RKO (cell line): ENCODE results near the gene AGPAT2.
A peak's percentile ranks its signal among the peaks of the same experiment; 100 is the strongest.

Experiments used
- DNase-seq: peaks from one replicate; pipeline ENCODE4 v3.0.0-alpha.2; 2016; ENCODE audit warnings: low spot score

Gene AGPAT2

DNA sequence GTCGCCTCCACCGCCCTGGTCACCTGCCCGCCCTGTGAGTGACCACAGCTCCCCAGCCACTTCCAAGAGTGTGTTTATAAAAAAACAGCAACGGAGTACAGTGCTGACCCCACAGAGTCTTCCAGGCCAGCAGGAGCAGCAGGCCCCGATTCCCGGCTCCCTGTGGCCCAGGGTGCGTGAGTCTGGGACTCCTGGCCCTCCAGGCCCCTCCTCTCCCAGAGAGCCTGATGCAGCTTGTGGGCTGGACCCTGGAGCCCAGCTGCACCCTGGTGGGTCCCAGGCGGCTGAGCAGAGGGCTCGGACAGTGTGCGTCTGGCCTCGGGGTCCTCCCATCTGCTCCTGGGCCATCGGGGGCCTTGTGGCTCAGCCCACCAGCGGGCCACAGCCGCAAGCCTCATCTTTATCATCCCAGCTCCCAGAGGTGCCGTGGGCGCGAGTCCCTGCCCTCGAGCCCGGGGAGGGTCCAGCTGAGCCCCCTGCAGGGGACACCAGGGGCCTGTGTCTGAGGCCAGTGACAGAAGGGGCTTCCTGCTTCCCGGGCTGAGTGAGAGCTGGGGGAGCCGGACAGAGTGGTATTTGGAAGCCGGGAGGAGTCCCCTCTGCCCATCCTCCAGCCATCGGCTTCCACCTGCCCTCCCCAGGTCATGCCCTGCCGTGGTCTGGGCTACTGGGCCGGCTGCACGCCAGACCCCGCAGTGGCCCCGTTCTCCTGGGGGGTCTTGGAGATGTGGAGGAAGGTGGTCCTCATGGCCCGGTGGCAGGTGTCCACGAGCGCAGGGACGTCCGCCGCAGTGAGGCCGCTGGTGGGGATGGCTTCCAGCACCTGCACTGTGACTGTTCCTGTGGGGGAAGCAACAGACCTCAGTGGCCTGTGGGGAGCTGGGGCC lies 13.9 kb downstream of the AGPAT2 start:
- DNase-seq = no peak

DNA sequence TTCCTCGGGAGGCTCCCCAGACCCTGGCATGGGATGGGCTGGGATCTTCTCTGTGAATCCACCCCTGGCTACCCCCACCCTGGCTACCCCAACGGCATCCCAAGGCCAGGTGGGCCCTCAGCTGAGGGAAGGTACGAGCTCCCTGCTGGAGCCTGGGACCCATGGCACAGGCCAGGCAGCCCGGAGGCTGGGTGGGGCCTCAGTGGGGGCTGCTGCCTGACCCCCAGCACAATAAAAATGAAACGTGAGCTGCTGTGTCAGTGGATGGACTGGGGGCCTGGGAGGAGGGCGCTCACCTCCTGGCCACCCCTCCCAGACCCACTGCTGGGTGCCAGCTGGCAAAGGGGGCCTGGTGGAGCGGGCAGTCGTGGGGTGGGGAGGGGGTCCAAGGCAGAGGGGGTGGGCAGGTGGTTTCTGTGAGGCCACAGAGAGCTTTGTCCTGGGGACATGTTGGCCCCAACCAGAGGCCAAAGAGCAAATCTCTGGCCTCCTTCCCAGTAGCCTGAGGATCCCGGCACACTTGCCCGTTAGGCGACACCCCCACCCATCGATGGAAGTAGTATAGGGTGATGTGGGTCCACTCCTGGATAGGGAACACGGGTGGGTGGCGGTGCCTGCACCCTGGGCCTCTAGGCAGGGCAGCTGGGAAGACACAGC lies 14.7 kb downstream of the AGPAT2 start:
- no peak for DNase-seq

DNA sequence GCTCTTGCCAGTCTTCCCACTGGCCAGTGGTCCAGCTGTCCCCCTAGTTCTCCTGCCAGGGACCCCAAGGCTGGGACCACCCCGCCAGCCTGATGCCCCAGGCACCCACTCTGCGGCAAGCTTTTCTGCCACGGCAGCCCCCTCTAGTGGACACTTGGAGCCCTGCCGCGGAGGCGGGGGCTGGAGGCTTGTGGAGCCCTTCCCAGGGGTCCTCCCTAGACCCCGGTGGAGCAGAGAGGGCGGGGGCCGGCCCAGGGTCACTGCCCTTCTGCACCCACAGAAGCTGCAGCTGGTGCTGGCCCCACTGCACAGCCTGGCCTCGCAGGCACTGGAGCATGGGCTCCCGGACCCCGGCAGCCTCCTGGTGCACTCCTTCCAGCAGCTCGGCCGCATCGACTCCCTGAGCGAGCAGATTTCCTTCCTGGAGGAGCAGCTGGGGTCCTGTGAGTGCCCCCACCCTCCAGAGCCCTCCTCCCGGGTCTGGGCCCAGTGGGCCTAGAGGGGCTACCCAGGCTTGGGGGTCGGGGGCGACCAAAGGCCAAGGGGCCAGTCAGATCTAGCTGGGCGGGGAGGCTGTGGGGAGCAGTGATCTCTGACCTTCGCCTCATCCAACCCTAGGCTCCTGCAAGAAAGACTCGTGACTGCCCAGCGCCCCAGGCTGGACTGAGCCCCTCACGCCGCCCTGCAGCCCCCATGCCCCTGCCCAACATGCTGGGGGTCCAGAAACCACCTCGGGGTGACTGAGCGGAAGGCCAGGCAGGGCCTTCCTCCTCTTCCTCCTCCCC lies 15.4 kb downstream of the AGPAT2 start:
- DNase-seq = no peak

DNA sequence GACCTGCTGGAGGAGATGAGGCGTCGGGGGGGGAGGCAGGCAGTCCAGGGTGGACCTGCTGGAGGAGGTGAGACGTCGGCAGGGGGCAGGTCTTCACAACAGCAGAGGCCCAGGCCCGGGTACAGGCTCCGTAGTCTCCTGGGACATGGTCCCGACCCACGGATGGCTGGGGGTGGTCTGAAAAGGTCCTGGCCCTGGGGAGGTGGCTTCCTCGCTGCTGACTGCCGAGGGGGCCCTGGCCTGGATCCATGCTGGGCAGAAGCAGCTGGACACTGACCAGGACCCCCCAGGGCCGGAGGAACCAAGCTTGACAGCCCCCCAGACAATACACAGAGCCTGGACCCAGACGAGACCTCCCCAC lies 16.0 kb downstream of the AGPAT2 start:
- DNase-seq = no peak

DNA sequence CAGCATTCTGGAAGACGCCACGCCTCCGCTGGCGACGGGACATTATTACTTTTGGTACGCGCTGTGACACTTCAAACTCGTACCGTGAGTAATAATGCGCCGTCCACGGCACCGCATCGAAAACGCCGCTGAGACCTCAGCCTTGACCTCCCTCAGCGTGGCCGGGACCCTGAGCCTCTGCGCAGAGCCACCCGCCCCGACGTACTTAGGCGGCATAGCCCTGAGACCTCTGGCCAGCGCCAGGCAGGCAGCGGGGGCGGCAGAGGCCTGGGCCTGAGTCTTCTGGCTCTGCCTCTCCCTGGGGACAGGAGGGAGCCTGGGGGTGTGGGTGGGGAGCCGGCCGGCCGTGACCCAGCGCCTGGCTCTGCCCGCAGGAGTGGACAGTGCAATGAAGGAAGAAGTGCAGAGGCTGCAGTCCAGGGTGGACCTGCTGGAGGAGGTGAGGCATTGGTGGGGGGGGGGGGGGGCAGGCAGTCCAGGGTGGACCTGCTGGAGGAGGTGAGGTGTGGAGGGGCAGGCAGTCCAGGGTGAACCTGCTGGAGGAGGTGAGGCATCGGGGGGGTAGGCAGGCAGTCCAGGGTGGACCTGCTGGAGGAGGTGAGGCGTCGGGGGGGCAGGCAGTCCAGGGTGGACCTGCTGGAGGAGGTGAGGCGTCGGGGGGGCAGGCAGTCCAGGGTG lies 16.5 kb downstream of the AGPAT2 start:
- no peak for DNase-seq

DNA sequence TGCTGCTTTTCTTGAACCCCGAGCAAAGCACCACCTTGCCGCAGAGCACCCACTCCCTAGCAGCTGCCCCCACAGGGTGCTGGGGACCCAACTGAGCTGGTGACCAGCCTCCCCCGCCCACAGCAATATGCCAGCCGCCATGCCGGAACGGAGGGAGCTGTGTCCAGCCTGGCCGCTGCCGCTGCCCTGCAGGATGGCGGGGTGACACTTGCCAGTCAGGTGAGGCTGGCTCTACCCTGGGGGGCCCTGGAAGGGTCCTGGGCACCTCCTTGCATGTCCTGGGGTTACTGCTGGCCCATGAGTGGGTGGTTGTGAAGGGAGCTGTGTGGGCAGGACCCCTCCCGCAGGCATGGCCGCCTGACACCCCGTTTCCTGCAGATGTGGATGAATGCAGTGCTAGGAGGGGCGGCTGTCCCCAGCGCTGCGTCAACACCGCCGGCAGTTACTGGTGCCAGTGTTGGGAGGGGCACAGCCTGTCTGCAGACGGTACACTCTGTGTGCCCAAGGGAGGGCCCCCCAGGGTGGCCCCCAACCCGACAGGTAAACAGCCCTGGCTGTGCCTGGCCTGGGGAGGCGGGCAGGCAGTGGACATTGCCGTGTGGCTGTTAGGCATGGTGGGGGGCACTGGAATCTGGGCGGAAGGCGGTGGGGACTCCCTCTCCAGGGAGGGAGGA lies 17.3 kb downstream of the AGPAT2 start:
- no peak for DNase-seq

DNA sequence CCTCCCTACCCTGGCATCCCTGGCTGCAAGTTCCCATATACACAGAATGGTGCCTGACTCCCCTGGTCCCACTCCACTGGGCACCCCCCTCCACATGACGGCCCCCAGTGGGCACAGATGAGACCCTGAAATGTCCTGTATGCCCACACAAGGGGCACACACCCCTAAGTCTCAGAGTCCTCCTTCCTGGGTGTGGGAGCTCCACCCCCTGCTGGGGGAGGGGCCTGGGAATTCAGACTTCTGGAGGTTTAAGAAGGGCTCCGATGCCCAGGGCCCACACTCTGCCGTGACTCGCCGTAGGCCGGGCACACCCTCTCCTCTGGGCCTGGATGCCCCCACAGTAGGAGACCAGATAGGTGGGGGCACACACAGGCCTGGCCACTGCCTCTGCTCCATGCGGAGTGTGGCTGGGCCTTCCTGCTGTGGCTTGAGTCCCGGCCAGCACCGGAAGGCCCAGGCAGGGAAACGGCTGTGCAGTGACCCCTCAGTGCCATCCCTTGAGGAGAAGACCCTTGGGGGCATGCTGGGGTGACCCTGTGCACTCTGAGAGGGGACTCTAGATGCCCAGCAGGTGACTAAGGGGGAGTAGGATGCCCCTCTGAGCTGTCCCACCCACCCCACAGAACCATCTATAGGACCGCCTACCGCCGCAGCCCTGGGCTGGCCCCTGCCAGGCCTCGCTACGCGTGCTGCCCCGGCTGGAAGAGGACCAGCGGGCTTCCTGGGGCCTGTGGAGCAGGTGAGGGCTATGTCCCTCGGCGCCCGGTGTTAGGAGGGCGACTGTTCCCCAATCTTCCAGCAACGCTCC lies 18.1 kb downstream of the AGPAT2 start:
- DNase-seq = peak; percentile 56

DNA sequence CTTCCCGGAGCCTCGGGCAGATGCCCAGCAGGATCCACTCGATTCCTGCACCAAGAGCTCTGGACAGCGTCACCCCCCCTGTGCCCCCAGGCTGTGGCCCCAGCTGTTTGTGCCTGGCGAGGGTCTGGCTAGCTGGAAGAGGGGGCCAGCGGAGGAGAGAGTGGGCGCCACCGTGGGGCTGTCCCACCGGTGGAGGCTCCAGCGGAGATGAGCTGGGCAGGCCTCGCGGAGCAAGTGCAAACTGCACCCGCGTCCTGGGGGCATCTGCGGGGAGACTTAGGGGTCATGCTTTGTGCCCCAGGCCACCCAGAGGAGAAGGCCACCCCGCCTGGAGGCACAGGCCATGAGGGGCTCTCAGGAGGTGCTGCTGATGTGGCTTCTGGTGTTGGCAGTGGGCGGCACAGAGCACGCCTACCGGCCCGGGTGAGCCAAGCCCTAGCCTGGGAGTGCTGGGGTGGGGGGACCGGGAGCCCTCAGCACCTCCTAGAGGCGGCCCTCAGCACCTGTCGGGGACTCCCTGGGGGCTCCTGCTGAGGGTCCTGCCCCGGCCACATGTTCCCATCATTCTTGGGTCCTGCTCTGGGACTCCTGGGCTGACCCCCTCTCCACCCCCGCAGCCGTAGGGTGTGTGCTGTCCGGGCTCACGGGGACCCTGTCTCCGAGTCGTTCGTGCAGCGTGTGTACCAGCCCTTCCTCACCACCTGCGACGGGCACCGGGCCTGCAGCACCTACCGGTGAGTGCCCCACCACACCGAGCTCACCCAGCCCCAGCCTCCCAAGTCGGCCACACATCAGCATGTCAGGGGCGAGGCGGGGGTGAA lies 19.1 kb downstream of the AGPAT2 start:
- DNase-seq = no peak

DNA sequence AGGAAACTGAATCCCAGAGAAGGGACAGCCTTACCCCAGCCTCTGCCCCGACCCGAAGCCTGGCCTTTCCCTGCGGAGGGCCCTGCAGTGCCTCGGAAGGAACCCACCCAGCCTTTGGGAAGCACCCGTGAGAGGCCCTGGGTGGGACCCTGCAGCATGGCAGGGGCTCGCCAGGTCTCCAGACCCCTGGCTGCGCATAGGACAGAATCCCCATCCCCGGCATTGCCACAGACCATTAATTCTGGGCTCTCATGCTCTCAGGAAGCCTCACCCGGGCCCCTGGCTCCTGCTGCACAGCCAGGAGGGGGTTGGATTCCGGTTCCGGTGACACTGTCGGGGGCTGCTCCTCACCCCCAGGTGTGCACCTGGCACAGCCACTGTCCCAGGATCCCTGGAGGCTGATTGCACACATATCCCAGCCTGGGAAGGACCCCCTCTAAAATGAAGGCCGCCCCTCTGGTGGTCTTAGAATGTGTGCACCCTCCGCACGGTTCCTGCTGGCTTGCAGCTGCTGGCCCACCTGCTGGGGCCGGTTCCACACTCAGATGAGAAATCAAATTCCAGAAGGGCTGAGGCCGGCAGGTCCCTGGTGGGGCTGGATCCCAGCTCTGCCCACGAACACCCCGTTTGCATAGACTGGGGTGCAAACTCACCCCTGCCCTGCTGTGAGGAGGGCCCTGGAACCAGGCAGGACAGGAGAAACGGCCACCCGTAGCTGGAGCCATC lies 19.9 kb downstream of the AGPAT2 start:
- no peak for DNase-seq

DNA sequence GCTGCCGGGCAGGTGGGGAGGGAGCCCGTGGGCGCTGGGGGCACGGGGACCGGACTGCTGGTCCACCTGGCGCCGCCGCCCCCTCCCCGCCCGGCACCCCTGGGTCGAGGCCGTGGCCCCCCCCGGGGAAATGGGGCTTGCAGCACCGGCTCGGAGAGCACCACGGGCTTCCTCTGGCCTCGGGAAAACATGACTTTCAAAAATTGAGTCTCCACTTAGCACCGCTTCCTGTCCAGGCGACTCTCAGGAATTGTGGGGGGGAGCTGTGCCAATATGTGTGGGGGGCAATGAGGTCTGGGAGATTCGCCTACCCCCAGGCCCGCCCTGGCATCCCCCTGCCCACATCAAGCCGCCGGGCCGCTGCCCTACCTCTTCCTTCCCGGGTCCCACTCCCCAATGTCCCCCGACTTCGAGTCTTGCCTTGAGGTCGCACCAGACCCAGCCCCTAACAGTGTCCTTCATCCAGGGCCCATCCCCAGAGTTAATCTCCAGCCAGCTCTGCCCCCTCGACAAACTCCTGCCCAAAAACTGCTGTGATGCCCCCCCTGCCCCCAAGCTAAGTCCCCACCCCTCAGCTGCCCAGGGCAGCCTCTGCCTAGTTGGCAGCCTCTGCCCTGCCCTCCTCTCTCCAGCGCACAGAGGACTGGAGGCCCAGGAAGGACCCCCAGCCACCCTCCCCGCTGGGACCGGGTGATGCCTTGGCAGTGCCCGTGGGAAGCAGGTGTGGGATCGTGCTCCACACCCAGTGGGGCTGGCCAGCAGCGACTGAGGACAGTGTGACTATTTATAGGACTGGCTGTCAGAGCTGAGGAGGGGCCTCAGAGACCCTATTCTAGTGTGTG lies 20.7 kb downstream of the AGPAT2 start:
- DNase-seq = peak; percentile 70

DNA sequence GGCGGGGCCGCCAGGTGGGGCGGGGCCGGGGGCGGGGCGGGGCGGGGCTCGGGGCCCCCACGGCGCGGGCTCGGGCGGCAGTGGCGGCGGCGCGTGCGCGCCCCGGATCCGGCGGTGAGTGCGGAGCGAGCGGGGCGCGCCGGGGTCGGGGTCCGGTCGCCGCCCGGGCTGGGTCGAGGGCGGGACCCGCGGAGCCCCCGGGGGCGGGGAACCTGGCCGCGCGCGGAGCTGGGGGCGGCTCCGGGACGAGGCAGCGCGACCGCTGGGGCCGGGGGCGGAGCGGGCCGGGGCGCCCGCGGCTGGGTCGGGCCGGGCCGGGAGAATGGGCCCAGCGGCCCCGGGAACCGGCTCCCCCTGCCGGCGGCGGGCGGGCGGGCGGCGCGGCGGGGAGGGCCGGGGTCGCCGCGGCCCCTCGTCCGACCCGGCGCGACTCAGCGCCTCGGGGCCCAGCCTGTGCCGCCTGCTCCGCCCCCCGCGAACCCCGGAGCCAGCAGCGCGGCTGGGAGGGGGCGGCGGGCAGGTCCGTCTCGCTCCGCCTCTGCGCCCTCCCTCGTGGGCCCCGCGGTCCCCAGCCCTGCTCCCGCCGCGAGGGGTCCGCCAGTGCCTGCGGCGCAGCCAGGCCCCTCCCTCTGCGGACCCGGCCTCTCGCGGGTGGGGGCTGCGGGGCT lies 21.4 kb downstream of the AGPAT2 start:
- DNase-seq = peak; percentile 47

DNA sequence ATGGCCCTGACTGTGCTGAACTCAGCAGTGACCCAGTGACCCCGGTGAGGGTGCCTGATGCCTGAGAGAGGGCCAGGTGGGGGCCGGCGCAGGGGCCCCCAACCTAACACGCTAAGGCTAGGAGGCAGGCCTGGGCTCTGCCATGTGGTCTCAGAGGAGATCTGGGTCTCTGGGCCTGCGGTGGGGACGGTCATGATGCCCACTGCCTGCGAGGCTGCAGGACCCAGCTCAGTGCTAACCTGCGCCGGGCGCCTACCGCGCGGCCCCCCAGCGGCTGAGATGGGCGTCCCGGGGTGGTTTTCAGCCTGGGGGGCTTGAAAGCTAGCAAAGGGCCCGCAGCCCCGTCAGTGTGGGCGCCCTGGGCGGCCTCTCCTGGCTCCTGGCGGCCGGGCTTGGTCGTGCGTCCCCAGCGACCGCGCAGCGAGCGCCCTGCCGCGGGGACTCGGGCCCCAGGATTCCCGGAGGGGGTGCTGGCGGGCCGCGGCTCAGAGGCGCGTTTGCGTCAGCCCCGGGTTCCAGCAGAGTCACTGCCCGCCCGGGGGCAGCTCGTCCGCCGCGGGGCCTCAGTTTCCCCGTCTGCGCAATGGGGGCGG lies 22.1 kb downstream of the AGPAT2 start:
- peak; percentile 69 for DNase-seq

DNA sequence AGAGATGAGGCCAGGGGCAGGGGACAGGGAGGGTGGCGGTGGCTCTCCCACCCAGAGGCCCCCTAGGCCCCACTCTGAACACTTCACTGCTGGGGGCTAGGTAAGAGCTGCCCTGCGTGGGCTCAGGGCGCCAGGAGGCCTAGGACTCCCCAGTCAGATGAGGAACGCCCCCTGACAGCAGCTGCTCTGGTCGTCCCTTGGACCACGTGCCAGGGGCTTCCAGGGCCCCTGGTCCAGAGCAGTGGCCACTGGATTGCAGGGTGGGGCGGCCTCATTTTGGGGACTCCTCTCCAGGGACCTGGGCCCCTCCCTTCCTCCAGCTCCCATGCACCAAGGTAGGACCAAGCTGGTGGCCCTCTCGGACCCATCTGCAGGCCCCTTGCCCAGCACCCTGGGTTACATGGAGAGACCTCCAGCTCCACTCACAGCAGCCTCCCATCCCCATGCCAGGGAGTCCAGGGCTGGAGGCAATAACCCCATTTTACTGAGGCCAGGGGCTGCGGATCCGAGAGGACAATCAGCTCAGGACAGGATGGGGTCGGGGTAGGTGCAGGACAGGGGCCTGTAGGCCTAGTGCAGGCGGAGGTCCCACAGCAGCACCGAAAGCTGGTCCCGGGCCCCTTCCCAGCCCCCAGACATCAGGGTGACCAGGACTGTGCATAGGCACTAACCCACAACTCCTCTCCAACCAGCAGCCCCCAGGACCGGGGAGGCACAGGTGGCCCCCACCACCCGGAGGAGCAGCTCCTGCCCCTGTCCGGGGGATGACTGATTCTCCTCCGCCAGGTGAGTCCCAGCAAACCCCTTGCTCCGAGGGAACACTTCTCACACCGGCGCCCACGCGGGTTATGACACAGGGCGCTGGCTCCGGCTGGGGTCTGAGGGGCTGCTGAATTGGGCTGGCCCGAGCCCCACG lies 23.0 kb downstream of the AGPAT2 start:
- no peak for DNase-seq

DNA sequence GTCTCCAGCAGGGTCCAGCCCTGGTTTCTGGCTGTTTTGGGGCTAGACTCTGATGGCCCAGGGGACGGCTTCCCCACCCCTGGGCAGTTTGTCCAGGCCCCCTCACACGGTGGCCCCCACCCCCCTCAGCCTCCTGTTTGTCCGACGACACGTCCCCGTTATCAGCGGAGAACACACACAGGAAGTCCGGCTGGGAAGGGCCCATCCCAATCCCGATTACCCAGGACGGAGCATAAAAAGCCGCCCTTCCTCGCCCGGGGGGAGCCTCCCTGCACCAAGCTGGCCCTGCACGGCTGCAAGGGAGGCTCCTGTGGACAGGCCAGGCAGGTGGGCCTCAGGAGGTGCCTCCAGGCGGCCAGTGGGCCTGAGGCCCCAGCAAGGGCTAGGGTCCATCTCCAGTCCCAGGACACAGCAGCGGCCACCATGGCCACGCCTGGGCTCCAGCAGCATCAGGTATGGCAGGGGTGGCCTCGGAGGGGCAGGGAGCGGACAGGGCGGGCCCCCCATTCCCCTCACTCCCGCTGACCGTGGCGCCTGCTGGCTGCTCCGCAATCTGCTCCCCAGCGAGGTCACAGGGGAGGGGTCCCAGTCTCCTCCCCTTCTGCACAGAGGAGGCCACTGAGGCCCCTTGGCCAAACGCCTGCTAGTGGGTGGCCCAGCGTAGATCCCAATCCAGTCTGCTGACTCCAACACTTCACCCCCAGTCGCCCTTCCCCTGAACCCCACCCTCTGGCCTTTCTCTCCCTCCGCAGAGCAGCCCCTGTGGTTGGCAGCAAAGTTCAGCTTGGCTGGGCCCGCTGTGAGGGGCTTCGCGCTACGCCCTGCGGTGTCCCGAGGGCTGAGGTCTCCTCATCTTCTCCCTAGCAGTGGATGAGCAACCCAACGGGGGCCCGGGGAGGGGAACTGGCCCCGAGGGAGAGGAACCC lies 24.3 kb downstream of the AGPAT2 start, which contains the start of gene EGFL7:
TSS of gene EGFL7 (plus strand) at position 261 of the 926 bp plus-strand sequence. CDS start 5,367 bp downstream, outside the sequence.
- no peak for DNase-seq

DNA sequence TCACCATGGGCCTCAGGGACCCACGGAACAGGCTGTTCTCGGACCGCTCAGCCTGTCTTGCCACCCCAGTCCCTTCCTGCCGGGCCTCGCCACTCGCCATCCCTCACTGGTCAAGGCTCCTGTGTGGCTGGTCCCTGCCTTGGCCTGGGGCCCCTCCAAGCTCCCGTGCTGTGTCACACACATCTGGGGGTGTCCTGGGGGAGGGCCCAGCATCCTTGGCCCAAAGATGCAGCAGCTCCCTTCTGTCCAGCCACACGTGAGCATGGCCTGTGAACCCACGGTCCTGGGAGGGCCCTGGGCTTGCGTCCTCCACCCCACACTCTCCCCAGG lies 25.0 kb downstream of the AGPAT2 start:
- no peak for DNase-seq
